Neural crest cell (in vitro differentiated cells): Measurements from ENCODE around the gene CERS1. TPM values are rescaled to one million over a fixed set of nuclear protein-coding genes. Genes with fewer than 3 reads are reported as not detected.

Source experiments
- DNase-seq: peaks from one replicate; pipeline ENCODE4 v3.0.0; 2021; ENCODE audit warnings: low read depth, mixed read lengths, low spot score
- H3K27ac Mint-ChIP-seq: one replicate; pipeline ENCODE4 v1.8.0; 2021; ENCODE audit warnings: mild to moderate bottlenecking, mixed read lengths; ENCODE audit not compliant: unreplicated experiment
- H3K27me3 Mint-ChIP-seq: 2 replicates; pipeline ENCODE4 v1.8.0; 2021; ENCODE audit warnings: low read depth, mild to moderate bottlenecking, mixed read lengths
- H3K36me3 Mint-ChIP-seq: 2 replicates; pipeline ENCODE4 v1.8.0; 2021; ENCODE audit warnings: low read depth, mild to moderate bottlenecking, mixed read lengths
- H3K4me1 Mint-ChIP-seq: 2 replicates; pipeline ENCODE4 v1.8.0; 2021; ENCODE audit warnings: mixed read lengths
- H3K4me3 Mint-ChIP-seq: one replicate; pipeline ENCODE4 v1.8.0; 2021; ENCODE audit warnings: mild to moderate bottlenecking, mixed read lengths
- H3K9me3 Mint-ChIP-seq: 2 replicates; pipeline ENCODE4 v1.8.0; 2021; ENCODE audit warnings: mixed read lengths
- total RNA-seq: library from RNA; stranded (reverse); gene quantifications from 2 replicates; pipeline ENCODE4 v1.2.1, GENCODE V29; 2021
- TF ChIP-seq, protein P1 (sequence below): fragments of 200-600 bp; sonication (generic); conservative IDR thresholded peaks from 2 replicates; pipeline ENCODE4 v1.5.0; 2021; ENCODE audit warnings: antibody characterized with exemption, mild to moderate bottlenecking

CERS1 gene
- total RNA-seq, 1 donor from 2014 or later = 27.7 TPM

DNA sequence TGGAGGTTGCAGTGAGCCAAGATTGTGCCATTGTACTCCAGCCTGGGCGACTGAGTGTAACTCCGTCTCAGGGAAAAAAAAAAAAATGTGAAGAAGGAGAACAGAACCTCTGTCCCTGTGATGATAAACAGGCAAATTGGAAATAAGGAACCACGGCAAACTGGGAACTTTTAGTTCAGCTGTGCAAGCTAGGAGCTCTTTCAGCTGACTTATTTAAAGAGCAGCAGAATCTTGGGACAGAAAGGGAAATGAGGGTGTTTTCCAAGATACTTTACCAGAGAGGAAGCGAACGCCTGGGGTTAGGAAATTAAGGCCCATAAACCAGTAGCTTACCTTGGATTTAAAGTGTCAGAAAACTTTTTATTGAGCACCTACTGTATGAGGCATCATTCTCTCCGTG is 67.2 kb downstream of the CERS1 start:
- H3K27me3 Mint-ChIP-seq = peaks cover 16% of the 10 kb centered on the region
- DNase-seq = no peak
- H3K27ac Mint-ChIP-seq = no peak overlapping the region
- no peaks in the 10 kb centered on the region for H3K36me3 Mint-ChIP-seq
- no peak overlapping the region for H3K4me3 Mint-ChIP-seq
- H3K9me3 Mint-ChIP-seq = peaks cover 4% of the 10 kb centered on the region
- H3K4me1 Mint-ChIP-seq = peaks cover 12% of the 10 kb centered on the region
- TF ChIP-seq, protein P1, sequence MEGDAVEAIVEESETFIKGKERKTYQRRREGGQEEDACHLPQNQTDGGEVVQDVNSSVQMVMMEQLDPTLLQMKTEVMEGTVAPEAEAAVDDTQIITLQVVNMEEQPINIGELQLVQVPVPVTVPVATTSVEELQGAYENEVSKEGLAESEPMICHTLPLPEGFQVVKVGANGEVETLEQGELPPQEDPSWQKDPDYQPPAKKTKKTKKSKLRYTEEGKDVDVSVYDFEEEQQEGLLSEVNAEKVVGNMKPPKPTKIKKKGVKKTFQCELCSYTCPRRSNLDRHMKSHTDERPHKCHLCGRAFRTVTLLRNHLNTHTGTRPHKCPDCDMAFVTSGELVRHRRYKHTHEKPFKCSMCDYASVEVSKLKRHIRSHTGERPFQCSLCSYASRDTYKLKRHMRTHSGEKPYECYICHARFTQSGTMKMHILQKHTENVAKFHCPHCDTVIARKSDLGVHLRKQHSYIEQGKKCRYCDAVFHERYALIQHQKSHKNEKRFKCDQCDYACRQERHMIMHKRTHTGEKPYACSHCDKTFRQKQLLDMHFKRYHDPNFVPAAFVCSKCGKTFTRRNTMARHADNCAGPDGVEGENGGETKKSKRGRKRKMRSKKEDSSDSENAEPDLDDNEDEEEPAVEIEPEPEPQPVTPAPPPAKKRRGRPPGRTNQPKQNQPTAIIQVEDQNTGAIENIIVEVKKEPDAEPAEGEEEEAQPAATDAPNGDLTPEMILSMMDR = no peak

Other genes with a start within 250 kb of the CERS1 start
- 24.1 and 25.2 TPM in 2 replicates for gene CRTC1, start 212.5 kb downstream of the CERS1 start, total RNA-seq
- gene COMP, start 104.9 kb downstream of the CERS1 start, total RNA-seq = not detected in 2 replicates
- 73.1 and 76.5 TPM in 2 replicates for gene UPF1, start 64.2 kb downstream of the CERS1 start, total RNA-seq
- 194 and 196 TPM in 2 replicates for gene COPE, start 23.2 kb upstream of the CERS1 start, total RNA-seq
- 54.9 and 56.6 TPM in 2 replicates for gene DDX49, start 23.6 kb upstream of the CERS1 start, total RNA-seq
- gene HOMER3, start 45.1 kb upstream of the CERS1 start, total RNA-seq = 71.4 and 78.8 TPM in 2 replicates
- gene SUGP2, start 137.4 kb upstream of the CERS1 start, total RNA-seq = 149 and 160 TPM in 2 replicates
- gene ARMC6, start 137.4 kb upstream of the CERS1 start, total RNA-seq = 52.5 and 57.9 TPM in 2 replicates
- gene SLC25A42, start 167.8 kb upstream of the CERS1 start, total RNA-seq = 10.5 and 11.1 TPM in 2 replicates
- 42.8 and 44.8 TPM in 2 replicates for gene TMEM161A, start 242.3 kb upstream of the CERS1 start, total RNA-seq